IPS-NIHi11 (cell line): ENCODE measurements around the gene ATP9B.
"Not testable (repeated sequence)": the region's sequence is repeated elsewhere in the genome, so short reads cannot be mapped to it uniquely, and the experiment has no call there.

Source experiments
- DNase-seq: peaks from one replicate; pipeline ENCODE4 v3.0.0; 2012; ENCODE audit warnings: mixed read lengths, low spot score

ATP9B gene

GRCh38 chr18:79139206-79139605, 70.0 kb downstream of the ATP9B start:
- no peak for DNase-seq

GRCh38 chr18:79147014-79147413, 77.8 kb downstream of the ATP9B start:
- no peak for DNase-seq

GRCh38 chr18:79151191-79151590, 82.0 kb downstream of the ATP9B start:
- DNase-seq, result no peak

- no peak for DNase-seq
These were observed 87.1 kb downstream of the ATP9B start for GRCh38 chr18:79156327-79156726.

- no peak for DNase-seq
These were observed 95.5 kb downstream of the ATP9B start for GRCh38 chr18:79164706-79165105.

GRCh38 chr18:79166702-79167101, 97.5 kb downstream of the ATP9B start:
- no peak for DNase-seq

- no peak for DNase-seq
These were observed 98.5 kb downstream of the ATP9B start for GRCh38 chr18:79167526-79168190.

GRCh38 chr18:79169958-79170555, 100.9 kb downstream of the ATP9B start:
- DNase-seq, result peak; percentile 13

- DNase-seq, result not testable (repeated sequence)
These were observed 103.1 kb downstream of the ATP9B start for GRCh38 chr18:79172331-79172730.

- no peak for DNase-seq
These were observed 104.5 kb downstream of the ATP9B start for GRCh38 chr18:79173742-79174141.

GRCh38 chr18:79178113-79178531, 108.9 kb downstream of the ATP9B start:
- no peak for DNase-seq

GRCh38 chr18:79182047-79182713, 113.0 kb downstream of the ATP9B start:
- DNase-seq, result peak; percentile 36

- DNase-seq, result no peak
These were observed 116.5 kb downstream of the ATP9B start for GRCh38 chr18:79185648-79186047.

GRCh38 chr18:79186649-79187048, 117.5 kb downstream of the ATP9B start:
- no peak for DNase-seq

GRCh38 chr18:79187532-79188277, 118.5 kb downstream of the ATP9B start:
- no peak for DNase-seq

- no peak for DNase-seq
These were observed 122.2 kb downstream of the ATP9B start for GRCh38 chr18:79191418-79191817.

- no peak for DNase-seq
These were observed 122.8 kb downstream of the ATP9B start for GRCh38 chr18:79191956-79192355.

GRCh38 chr18:79193826-79194225, 124.6 kb downstream of the ATP9B start:
- DNase-seq, result no peak

- DNase-seq, result no peak
These were observed 126.8 kb downstream of the ATP9B start for GRCh38 chr18:79195716-79196683.

GRCh38 chr18:79197531-79197930, 128.3 kb downstream of the ATP9B start:
- no peak for DNase-seq

- DNase-seq, result no peak
These were observed 130.6 kb downstream of the ATP9B start for GRCh38 chr18:79199691-79200374.
